HG03457 (cell line): ENCODE measurements around the gene KRTAP12-1.
"Not testable (repeated sequence)": the region's sequence is repeated elsewhere in the genome, so short reads cannot be mapped to it uniquely, and the experiment has no call there.

Source experiments
- ATAC-seq: cut with Tn5 transposase; IDR thresholded peaks from one replicate; pipeline ENCODE4 v1.9.1; 2021; ENCODE audit warnings: moderate number of reproducible peaks; ENCODE audit not compliant: unreplicated experiment

KRTAP12-1 gene

DNA sequence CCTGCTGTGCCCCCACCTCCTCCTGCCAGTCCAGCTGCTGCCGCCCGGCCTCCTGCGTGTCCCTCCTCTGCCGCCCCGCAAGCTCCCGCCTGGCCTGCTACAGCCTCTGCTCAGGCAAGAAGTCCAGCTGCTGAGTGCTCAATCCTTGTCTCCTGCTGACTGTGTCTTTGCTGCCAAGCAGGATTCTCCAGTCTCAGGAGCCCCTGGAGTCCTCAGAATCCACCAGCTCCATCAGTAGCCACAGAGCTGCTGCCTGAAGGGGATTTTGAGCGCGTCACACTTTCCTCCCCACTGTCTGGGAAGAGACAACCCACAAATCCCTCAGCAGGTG is 34.8 kb downstream of the KRTAP12-1 start:
- ATAC-seq, result no peak

DNA sequence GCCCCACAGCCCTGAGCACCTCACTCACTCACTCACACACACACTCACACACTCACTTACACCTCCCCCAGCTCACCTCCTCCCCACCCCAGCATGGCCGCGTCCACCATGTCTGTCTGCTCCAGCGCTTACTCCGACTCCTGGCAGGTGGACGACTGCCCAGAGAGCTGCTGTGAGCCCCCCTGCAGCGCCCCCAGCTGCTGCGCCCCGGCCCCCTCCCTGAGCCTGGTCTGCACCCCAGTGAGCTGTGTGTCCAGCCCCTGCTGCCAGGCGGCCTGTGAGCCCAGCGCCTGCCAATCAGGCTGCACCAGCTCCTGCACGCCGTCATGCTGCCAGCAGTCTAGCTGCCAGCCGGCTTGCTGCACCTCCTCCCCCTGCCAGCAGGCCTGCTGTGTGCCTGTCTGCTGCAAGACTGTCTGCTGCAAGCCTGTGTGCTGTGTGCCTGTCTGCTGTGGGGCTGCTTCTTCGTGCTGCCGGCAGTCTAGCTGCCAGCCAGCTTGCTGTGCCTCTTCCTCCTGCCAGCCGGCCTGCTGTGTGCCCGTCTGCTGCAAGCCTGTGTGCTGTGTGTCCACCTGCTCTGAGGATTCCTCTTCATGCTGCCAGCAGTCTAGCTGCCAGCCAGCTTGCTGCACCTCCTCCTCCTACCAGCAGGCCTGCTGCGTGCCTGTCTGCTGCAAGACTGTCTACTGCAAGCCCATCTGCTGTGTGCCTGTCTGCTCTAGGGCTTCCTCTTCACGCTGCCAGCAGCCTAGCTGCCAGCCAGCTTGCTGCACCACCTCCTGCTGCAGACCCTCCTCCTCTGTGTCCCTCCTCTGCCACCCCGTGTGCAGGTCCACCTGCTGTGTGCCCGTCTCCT is 35.4 kb downstream of the KRTAP12-1 start, which contains the start of gene KRTAP10-11:
Gene KRTAP10-11, plus strand, starts transcription at position 49 of the 856 bp plus-strand sequence. Its CDS starts 45 bp downstream, at position 94.
- ATAC-seq, result not testable (repeated sequence)

DNA sequence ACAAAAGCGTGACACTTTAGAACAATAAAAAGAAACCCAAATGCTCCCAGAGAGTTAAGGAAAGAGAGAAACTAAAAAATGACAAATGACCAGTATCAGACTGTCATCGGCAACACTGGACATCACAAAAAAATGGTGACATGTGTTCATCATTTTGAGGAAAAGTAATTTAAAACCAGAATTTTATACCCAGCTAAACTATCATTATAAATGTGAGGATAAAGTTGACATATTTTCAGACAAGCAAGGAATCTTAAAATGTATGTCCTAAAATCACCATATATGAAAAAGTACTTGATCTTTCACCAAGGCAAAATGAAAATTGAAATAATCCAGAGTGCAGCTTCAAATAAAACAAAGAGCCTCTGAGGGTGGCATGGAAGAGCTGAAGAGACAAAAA is 37.1 kb downstream of the KRTAP12-1 start:
- ATAC-seq, result no peak

- ATAC-seq, result no peak
These were observed 38.1 kb downstream of the KRTAP12-1 start for GRCh38 chr21:44643741-44644310.

DNA sequence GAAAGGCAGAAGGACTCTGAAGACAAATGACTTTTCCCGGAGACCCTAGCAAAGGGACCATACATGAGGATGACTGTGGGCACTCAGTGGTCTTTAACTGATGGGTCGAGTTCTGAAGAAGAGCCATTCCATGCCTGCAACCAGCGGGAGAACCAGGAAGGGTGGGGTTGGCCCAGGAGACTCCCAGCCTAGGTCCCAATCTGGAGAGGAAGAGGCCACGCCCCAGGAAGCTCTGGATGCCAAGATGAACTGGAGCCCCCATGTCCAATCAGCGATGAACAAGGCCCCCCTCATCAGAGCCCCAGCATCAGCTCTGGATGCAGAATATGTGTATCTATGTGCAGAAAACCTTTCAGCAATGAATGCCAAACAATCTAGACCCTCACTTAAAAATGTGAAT is 41.2 kb downstream of the KRTAP12-1 start:
- ATAC-seq, result no peak

DNA sequence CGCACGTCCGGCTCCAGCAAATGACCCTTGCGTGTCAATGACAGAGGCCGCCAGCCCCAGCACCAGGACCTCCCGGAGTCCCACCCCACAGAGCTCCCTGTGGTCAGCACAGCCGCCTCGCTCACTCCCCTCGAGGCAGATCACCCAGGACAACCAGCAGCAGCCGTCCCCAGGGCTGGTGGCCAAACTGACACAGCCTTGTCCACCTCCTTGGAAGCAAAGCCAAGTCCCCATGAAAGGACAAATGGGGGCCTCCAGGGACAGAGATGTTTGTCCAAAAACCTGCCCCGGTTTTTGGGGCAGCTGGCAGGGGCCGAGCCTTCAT is 42.7 kb downstream of the KRTAP12-1 start:
- ATAC-seq, result no peak

GRCh38 chr21:44638506-44639330 is 43.2 kb downstream of the KRTAP12-1 start:
- ATAC-seq, result not testable (repeated sequence)

GRCh38 chr21:44637851-44638348 is 44.1 kb downstream of the KRTAP12-1 start:
- not testable (repeated sequence) for ATAC-seq

GRCh38 chr21:44637018-44637850 is 44.7 kb downstream of the KRTAP12-1 start, which contains the start of gene KRTAP10-10:
TSS of gene KRTAP10-10 (plus strand) at chr21:44637356. CDS start at chr21:44637418, 62 bp downstream.
- ATAC-seq, result no peak

DNA sequence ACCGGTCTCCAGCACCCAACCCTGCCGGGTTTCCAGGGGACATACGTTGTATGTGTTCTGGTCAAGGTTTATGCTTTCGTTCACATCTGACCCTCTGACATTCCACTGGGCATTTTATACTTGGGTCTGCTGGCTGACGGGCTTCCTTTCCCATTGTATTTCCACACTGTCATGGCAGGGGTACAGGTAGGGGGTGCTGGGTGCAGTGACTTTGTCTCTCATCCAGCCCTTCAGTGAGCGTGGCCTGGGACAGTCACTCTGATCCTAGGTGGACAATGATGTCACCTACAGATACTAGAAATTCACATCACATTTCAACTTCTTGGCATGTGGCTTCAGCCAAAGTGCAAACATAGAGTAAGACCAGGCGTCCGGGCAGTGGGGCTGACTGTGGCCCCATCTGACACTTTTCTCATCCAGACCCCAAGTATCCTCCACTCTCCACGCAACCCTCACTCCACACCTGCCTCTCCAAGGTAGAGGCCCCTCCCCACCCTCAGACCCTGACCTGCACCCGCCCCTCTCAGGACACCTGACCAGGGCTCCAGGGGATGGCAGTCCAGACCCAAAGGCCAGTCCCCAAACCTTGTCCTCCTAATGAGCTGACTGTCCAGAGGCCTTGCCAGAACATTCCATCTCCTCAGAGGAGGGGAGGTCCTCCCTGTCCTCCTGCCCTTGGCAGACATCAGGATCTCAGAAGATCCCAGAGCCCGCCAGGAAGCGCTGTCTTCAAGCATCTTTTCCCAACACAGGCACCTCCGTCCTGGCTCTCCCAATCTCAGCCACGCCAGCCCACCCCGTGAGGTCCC is 45.5 kb downstream of the KRTAP12-1 start:
- no peak for ATAC-seq

- no peak for ATAC-seq
These were observed 49.9 kb downstream of the KRTAP12-1 start for GRCh38 chr21:44632067-44632466.
